GM12891 (cell line): ENCODE data around the gene FRMD5.
"Not testable (repeated sequence)": the region's sequence is repeated elsewhere in the genome, so short reads cannot be mapped to it uniquely, and the experiment has no call there.

Source experiments
- DNase-seq: peaks from one replicate; pipeline ENCODE4 v3.0.0; 2011; ENCODE audit warnings: low spot score; ENCODE audit not compliant: insufficient read length
- FAIRE-seq: peaks from 2 replicates; lab custom pipeline; 2011; peaks lifted over from hg19 to GRCh38; lab: Jason Lieb, UNC
- PAX5 ChIP-seq: IDR thresholded peaks from 2 replicates; pipeline ENCODE4 v1.6.1; 2011; ENCODE audit warnings: low read length, moderate library complexity, mild to moderate bottlenecking; ENCODE audit not compliant: insufficient read depth, severe bottlenecking
- POLR2A ChIP-seq: IDR thresholded peaks from 2 replicates; pipeline ENCODE4 v1.6.1; 2011; ENCODE audit warnings: low read depth, low read length, control low read depth
- POLR2AphosphoS5 ChIP-seq: IDR thresholded peaks from 2 replicates; pipeline ENCODE4 v1.6.1; 2011; ENCODE audit warnings: low read depth, low read length, control low read depth
- POU2F2 ChIP-seq: IDR thresholded peaks from 2 replicates; pipeline ENCODE4 v1.6.1; 2011; ENCODE audit warnings: low read depth, mild to moderate bottlenecking, control low read depth, low read length, moderate library complexity
- SPI1 ChIP-seq: IDR thresholded peaks from 2 replicates; pipeline ENCODE4 v1.6.1; 2011; ENCODE audit warnings: low read depth, low read length, control low read depth
- TAF1 ChIP-seq: IDR thresholded peaks from 2 replicates; pipeline ENCODE4 v1.6.1; 2011; ENCODE audit warnings: low read depth, low read length, control low read depth

The FRMD5 gene

GRCh38 chr15:43878446-43878845, 316.6 kb downstream of the FRMD5 start:
- DNase-seq (no peak), FAIRE-seq (no peak)
- no peak for TF ChIP-seq POU2F2
- TF ChIP-seq POLR2A: no peak
- no peak for TF ChIP-seq TAF1
- no peak for TF ChIP-seq PAX5
- TF ChIP-seq POLR2AphosphoS5: no peak
- no peak for TF ChIP-seq SPI1

- DNase-seq (no peak), FAIRE-seq (no peak)
- no peak for TF ChIP-seq SPI1
Measured at GRCh38 chr15:43877371-43877770, 317.7 kb downstream of the FRMD5 start.

GRCh38 chr15:43876872-43877271, 318.2 kb downstream of the FRMD5 start:
- FAIRE-seq: no peak
- TF ChIP-seq TAF1: no peak
- no peak for TF ChIP-seq POLR2A
- no peak for TF ChIP-seq POU2F2
- TF ChIP-seq SPI1: no peak
- TF ChIP-seq PAX5: no peak
- TF ChIP-seq POLR2AphosphoS5: no peak
- DNase-seq: no peak

DNA sequence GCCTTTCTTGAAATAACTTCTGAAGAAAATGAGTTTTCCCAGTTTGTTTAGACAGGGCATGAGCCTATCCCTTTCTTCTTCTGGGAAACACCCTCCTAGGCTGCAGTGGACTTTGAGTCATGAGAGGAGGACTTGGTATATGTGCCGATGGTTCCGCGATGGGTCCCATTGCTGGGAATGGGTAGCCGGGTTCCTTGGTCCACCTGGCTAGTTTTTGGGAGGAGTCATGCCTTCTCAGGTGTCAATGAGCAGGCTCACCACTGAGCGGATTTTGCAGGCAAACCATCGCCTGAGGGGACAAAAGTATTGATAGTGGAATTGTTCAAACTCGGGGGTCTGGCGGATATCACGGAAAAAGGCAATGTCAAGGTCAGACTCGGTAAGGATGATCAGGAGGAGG, 321.4 kb downstream of the FRMD5 start:
- DNase-seq (no peak), FAIRE-seq (no peak)
- no peak for TF ChIP-seq POLR2AphosphoS5
- TF ChIP-seq SPI1: no peak
- no peak for TF ChIP-seq POLR2A
- TF ChIP-seq PAX5: no peak
- no peak for TF ChIP-seq TAF1
- TF ChIP-seq POU2F2: no peak

DNA sequence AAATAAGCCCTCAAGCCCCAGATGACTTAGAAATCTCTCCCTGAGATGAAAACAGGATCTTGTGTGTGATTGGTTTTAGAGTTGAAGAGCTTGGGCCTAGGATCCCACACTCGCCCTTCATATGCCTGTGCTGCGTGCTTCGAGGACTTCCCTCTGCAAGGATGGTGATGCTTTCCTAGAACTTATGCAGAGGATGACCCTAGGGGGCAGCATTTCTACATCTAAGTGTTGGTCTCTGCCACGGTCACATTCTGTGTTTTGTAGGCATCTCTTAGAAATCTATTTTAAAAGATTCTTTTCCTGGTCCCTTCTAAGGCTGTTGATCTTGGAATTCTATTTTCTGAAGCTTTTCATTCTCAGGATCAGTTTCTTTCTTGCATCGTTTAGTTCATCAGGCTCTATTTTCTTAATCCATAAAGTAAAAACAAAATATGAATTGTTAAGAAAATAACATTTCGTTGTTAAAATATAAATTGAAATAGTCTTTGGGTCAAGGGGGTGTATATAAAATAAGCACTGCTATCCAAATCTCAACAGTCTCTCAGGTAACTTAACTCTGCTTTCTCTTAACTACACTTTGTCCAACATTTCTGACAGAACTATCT, 322.6 kb downstream of the FRMD5 start:
- TF ChIP-seq POLR2A (no peak), POLR2AphosphoS5 (no peak), PAX5 (no peak), TAF1 (no peak), POU2F2 (no peak), SPI1 (no peak)
- FAIRE-seq (no peak), DNase-seq (no peak)

- DNase-seq: no peak
- TF ChIP-seq SPI1 (no peak), PAX5 (no peak), TAF1 (no peak), POU2F2 (no peak), POLR2A (no peak), POLR2AphosphoS5 (no peak)
- no peak for FAIRE-seq
Measured at GRCh38 chr15:43871835-43872234, 323.2 kb downstream of the FRMD5 start.

DNA sequence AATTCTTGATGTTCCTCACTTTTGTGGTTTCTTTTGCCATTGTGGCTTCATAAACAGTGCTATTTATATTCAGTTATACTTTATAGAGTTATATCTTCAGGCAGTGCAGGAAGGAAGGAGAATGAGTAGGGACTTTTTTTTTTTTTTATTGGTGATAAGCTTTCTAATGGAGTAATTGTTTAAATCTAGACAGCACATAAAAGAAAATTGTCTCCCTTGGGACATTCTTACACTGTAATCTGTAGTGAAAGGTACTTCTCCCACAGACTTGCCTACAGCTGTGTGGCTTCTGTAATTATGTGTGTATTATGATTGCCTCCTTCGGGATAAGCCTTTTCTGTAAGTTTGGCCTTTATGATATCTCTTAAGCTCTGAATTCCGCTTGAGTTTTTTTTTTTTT, 326.7 kb downstream of the FRMD5 start:
- no peak for FAIRE-seq
- TF ChIP-seq POLR2A (no peak), PAX5 (no peak), TAF1 (no peak), POLR2AphosphoS5 (no peak), SPI1 (no peak), POU2F2 (no peak)
- DNase-seq: no peak

DNA sequence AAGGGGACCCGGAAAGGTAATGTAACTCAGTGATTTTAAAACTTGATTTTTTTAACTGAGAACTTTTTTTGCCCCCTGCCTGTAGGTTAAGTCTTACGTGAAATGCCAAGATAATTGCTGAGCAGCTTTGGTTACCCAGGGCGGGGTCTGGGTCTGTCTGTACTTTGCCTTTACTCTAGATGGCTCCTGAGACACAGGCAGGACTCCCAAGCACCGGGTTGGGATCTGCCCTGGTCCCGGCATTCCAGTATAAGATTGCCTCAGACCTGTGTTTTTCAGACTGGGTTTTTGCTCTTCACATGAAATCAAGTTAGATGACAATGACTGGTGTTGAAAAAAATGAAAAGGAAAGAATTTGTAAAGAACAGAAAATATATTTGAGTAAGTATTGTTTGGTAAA, 328.0 kb downstream of the FRMD5 start:
- TF ChIP-seq TAF1 (no peak), SPI1 (no peak), POLR2AphosphoS5 (no peak), PAX5 (no peak)
- DNase-seq (no peak), FAIRE-seq (no peak)

DNA sequence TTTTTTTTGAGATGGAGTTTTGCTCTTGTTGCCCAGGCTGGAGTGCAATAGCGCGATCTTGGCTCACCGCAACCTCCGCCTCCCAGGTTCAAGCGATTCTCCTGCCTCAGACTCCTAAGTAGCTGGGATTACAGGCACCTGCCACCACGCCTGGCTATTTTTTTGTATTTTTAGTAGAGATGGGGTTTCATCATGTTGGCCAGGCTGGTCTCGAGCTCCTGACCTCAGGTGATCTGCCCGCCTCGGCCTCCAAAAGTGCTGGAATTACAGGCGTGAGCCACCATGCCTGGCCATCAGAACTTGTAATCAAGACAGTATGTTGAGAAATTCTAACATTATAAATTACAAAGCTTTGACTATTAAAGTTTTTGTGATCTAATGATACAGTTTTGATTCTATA, 328.4 kb downstream of the FRMD5 start:
- not testable (repeated sequence) for FAIRE-seq, DNase-seq

- no peak for TF ChIP-seq POLR2AphosphoS5
- TF ChIP-seq PAX5: no peak
- no peak for TF ChIP-seq SPI1
- TF ChIP-seq POLR2A: no peak
- TF ChIP-seq TAF1: no peak
- no peak for TF ChIP-seq POU2F2
- FAIRE-seq (no peak), DNase-seq (no peak)
Measured at GRCh38 chr15:43859546-43859945, 335.5 kb downstream of the FRMD5 start.

- DNase-seq: no peak
- no peak for FAIRE-seq
Measured at GRCh38 chr15:43854801-43855200, 340.3 kb downstream of the FRMD5 start.

DNA sequence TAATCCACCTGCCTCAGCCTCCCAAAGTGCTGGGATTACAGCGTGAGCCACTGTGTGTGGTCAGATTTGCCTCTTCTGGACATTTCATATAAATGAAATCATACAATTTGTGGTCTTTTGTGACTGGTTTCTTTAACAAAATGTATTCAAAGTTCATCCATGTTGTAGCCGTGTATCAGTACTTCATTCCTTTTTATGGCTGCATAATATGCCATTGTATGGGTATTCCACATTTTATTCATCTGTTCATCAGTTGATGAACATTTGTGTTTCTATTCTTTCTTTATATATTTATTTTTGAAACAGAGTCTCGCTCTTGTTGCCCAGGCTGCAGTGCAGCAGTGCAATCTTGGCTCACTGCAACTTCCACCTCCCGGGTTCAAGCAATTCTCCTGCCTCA, 342.5 kb downstream of the FRMD5 start:
- TF ChIP-seq TAF1 (no peak), POLR2A (no peak), PAX5 (no peak), SPI1 (no peak), POLR2AphosphoS5 (no peak), POU2F2 (no peak)
- no peak for FAIRE-seq
- DNase-seq: no peak

More at GRCh38 chr15:43854801-43855200, 340.3 kb downstream of the FRMD5 start:
- no peak for TF ChIP-seq POU2F2
